Smooth muscle cell of the brain vasculature (primary cell): ENCODE measurements around the gene ZNF366.

Experiments used
- DNase-seq: peaks from one replicate; pipeline ENCODE4 v3.0.0-alpha.2; 2012; ENCODE audit warnings: low read depth, low spot score

ZNF366 gene

GRCh38 chr5:72494623-72495124 is 12.5 kb downstream of the ZNF366 start:
- DNase-seq: no peak

- no peak for DNase-seq
These were observed 17.7 kb downstream of the ZNF366 start for GRCh38 chr5:72489536-72489935.

DNA sequence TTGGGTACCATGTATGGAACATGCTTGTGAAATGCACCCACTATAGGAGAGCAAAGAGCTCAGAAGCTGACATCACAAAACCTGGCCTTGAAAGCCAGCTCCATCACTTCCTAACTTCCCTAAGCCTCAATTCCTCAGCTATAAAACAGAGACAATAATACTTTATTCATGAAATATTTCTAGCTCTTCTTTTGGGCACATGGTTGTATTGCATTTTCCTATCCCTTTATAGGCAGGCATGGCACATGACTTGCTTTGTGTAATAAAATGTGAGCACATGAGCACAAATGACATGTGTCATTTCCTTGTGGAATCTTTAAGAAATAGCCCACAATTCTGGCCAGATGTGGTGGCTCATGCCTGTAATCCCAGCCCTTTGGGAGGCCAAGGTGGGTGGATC is 18.5 kb downstream of the ZNF366 start:
- no peak for DNase-seq

- no peak for DNase-seq
These were observed 20.0 kb downstream of the ZNF366 start for GRCh38 chr5:72487177-72487576.

DNA sequence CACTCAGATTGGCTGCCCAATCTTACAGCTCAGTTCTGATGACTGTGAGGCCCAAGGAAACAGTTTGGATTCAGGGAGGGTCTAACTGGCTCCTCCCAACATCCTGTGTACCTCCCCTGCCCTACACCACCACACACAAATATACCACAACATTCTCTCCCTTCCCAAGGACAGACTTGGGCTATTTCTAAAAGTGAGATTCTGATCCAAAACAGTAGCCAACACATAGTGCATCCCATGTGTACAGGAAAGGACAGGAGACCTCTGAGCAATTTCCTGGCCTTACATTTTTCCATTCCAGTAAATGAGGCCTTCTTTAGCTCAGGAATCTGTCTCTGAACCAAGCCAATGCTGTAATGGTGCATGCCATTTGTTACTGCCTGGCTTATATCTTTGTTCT is 20.8 kb downstream of the ZNF366 start:
- DNase-seq: no peak

DNA sequence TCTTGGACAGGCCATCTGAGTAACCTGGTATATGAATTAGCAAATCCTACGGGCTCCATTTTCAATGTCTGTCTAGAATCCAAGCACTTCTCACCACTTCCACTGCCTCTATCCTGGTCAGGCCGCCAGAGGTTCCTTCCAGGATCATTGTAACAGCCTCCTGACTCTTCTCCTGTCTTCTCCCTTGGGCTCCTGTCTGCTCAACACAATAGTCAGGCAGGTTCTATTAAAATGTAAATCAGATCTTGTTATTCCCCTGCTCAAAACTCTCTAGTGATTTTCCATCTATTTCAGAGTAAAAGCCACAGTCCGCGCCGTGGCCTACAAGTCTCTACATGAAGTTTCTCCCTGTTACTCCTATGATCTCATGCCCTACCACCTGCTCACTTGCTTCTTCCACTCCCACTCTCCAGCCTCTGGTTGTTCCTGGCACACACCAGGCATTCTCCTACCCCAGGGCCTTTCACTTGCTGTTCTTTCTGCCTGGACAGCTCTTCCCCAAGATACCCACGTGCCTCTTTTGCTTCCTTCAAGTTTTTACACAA is 21.7 kb downstream of the ZNF366 start:
- no peak for DNase-seq

DNA sequence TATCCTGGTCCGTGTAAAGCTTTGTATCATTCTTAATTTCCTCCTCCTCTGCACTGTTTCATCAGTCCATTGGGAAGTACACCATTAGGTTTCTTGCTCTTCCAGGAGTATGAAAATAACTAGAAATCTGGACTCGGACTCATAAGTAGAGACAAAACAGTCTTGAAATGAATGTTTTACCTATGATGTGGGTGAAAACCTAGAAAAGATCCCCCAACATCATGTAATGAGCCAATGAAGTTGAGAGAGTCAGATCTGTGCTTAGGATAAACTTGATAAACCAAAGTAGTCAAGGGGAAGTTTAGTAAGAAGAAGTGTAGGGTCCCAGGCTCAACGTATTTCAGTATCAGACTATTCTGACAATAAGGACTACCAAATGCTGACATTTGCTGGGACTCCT is 25.2 kb downstream of the ZNF366 start:
- no peak for DNase-seq

- DNase-seq: no peak
These were observed 26.4 kb downstream of the ZNF366 start for GRCh38 chr5:72480841-72481240.

GRCh38 chr5:72479921-72480320 is 27.3 kb downstream of the ZNF366 start:
- DNase-seq: no peak

DNA sequence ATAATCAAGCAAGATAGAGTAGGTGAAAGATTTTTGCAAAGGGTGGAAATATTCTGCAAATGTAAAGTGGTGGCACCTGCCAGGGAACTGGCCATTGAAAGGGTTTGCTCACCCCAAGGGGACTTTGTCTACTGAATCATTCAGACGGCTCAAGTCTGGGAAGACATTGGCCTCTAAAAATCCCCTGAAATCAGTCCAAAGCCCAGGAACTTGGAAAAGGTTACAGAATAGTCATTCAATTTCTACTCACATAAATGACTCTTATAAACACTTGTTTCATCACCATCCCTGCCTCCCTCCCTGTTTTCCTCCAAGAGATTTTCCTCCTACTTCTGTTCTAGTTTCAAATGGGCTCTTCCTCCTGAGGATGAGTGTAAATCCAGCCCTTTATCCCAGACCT is 28.5 kb downstream of the ZNF366 start:
- DNase-seq: no peak

DNA sequence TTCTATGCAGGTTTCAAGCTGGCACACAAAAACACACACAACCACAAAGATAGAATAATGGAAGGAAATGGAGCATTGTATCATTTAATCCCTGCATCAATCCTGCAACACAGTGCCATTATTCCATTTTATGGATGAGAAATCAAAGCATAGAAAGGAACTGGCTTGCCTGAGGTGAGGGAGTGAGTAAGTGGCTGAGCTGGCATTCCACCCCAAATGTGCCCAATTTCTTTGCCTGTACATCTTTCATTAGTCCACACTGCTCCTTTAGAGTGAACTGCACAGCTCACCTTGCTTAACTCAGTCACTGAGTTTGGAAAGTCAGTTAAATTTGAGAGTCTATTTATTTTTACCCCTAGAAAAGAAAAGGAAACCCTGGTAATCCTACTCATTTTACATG is 28.9 kb downstream of the ZNF366 start:
- no peak for DNase-seq

DNA sequence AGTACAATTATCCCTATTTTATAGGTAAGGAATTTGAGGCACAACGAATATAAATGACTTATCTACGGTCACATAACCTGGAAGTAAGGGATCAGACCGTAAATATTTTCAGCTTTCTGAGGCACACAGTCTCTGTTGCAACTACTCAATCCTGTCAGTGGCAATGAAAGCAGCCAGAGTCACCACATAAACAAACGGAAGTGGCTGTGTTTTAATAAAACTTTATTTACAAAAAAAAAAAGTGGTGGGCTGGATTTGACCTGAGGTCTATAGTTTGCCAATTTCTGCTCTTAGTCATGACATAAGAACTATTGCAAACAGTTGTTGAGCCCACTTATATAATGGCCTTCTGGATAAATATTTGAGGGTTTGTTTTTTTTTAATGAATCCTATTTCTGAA is 29.6 kb downstream of the ZNF366 start:
- no peak for DNase-seq

DNA sequence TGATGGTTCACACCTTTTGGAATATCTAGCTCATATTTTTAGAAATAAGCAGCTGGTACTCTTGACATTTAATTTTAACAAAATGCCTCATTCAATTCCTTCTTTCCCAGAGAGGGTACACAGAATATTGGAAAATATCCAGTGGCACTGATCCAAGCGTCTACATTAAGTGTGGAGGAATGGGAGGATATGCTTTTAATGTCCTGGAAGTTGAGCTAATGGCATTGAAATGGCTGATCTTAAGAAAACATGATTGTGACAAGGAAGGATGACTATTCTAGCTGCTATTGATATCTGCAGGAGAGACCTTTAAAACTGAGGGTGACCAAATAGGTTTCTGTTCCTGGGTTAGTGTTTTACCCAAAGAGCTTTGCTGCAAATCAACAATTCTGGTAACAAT is 30.0 kb downstream of the ZNF366 start:
- no peak for DNase-seq

GRCh38 chr5:72476721-72477120 is 30.5 kb downstream of the ZNF366 start:
- no peak for DNase-seq

DNA sequence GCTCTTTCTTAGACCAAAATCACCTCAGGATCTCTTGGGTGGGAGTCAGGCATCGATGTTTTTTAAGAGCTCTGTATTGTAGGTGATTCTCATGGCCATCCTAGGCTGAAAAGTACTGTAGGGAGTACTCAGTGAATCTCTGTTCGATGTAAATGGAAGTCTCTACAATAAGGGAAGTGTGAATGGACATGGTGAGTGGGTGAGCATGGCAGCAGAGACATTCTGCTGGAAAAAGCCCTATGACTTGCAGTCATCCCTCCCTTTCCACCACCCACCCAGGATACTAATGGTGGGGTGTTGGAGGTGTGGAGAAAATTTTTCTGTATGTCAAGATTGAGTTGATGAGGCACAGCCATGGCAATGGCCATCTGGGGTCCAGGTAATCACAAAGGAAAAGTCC is 30.9 kb downstream of the ZNF366 start:
- no peak for DNase-seq

DNA sequence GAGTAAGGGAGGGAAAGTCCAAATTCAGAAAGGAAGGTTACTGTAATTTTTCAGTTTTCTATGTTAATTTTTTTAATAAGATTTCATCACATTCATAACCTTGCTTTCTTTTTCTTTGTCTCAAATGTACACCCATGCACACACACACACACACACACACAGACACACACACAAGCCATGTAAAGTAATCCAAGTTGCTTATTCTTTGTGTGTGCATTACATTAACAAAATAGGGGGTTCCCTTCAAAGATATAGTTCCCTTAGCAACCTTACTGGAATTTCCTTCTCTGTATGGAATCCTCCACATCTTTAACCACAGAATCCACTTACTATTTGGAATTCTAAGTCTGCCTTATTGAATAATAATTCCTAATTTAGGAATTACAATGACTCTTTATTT is 32.7 kb downstream of the ZNF366 start:
- no peak for DNase-seq

GRCh38 chr5:72474046-72474500 is 33.1 kb downstream of the ZNF366 start:
- no peak for DNase-seq

GRCh38 chr5:72472666-72473422 is 34.4 kb downstream of the ZNF366 start:
- DNase-seq: no peak

DNA sequence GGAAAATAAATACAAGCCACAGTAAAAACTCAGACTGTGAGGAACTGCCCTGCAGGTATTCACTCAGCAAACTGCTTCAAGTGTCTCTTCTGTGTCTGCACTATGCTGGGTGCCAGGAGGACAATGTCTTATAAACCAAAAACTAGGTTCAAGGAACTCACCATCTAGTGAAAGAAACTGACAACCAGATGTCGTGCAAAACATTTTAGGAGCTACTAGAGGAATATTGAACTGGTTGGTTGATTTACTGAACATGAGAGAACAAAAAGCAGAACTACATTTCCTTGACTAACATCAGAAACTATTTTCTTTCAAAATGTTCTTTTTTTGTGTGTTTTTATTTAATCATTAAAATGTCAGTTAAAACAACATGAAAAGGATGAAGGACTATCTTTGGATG is 35.2 kb downstream of the ZNF366 start:
- no peak for DNase-seq

- no peak for DNase-seq
These were observed 36.4 kb downstream of the ZNF366 start for GRCh38 chr5:72470826-72471225.

- DNase-seq: no peak
These were observed 38.6 kb downstream of the ZNF366 start for GRCh38 chr5:72468606-72469005.

GRCh38 chr5:72468024-72468423 is 39.2 kb downstream of the ZNF366 start:
- DNase-seq: no peak

GRCh38 chr5:72467461-72467860 is 39.7 kb downstream of the ZNF366 start:
- no peak for DNase-seq
